CD4-positive, alpha-beta T cell treated with Interleukin-15 for 4 hours (primary cell): ENCODE results near the gene NFKBIE.

Experiments used
- DNase-seq: peaks from one replicate; pipeline ENCODE4 v3.0.0-alpha.2; 2020; ENCODE audit warnings: low spot score

The NFKBIE gene

GRCh38 chr6:44258325-44258863 lies 7.0 kb downstream of the NFKBIE start:
- DNase-seq: no peak

GRCh38 chr6:44257753-44258324 lies 7.5 kb downstream of the NFKBIE start:
- DNase-seq: no peak

GRCh38 chr6:44257025-44257752 lies 8.2 kb downstream of the NFKBIE start, which contains the start of gene SLC35B2:
Gene SLC35B2 (minus strand): TSS chr6:44257528. CDS start chr6:44257410, 118 bp downstream.
- peak; percentile 66 for DNase-seq

DNA sequence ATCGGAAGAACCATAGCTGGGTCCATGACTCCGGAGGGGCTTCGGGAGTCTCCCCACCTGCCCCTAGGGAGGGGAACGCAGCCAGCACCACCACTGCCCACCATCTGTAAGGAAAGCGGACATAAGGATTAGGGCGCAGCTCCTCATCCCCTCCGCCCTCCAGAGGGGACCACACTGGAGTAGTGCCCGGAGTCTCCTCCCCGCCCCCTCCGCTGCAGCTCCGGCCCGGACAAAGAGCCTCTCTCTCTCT lies 8.7 kb downstream of the NFKBIE start:
- DNase-seq: no peak

DNA sequence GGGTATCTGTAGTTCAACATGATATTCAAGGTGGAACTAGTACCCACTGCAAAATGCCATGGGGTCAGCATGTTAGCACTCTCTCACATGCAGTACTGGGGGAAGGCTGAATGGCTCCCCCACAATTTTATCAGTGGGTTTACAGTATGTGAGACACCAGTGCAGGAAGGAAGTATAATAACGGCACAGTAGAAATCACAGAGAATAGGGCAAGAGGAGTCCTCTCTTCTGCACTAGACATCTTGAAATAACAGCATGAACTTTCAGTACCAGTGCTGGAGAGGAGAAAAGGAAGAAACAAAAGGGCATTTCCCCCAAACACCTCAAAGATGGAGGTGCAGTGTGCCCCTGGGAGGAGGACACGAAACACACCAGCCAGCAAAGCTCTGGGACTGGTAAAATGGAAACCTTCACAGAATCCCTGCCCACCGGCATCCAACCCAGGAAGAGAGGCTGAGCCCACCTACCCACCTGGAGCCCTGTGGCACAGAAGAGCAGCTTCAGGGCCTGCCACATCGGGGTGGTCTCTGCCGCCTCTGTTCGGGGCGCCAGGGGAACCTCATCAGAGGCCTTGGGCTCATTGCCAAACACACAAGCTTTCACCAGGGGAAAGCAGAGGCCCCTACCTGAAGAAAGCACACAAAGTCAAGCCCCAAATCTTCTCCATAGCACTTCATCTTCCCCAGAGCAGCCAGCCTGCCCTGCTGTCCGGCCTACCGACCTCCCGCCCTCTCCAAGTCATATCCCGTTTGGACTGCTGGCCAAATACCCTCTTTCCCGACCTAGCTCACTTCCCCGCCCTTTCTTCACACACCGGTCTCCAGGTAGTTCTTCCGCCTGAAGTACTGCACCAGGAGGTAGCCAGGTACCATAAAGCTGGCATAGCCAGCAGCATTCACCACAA lies 9.2 kb downstream of the NFKBIE start:
- no peak for DNase-seq

DNA sequence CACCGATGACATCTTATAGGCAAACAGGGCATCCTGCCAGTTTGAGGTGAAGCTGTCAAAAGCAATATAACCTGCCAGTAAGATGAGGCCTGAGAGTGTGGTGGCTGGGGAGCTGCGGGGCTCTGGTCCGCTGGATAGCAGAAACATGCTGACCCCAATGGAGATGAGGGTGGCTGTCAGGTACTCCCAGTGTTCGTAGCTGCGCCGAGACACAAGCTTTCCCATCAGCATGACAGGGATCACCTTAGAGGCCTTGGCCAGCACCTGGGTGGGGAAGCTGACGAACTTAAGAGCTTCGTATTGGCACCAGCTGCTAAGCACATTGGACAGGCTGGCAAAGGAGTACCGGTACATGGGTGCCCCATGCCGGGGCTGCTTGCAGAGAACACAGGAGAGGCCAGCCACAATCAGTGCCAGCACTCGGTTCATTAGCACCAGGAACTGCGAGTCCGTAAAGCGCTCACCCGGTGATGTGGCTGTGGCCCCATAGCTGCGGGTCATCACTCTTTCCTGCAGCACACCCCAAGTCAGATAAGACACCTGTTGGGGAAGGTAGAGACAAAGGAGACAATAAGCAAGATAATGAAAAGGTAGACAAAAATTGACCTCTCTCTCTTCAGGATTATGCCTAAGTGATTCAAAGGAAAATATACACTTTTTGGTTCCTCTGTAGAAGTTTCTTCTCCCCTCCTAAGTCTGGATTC lies 10.1 kb downstream of the NFKBIE start:
- DNase-seq: no peak

DNA sequence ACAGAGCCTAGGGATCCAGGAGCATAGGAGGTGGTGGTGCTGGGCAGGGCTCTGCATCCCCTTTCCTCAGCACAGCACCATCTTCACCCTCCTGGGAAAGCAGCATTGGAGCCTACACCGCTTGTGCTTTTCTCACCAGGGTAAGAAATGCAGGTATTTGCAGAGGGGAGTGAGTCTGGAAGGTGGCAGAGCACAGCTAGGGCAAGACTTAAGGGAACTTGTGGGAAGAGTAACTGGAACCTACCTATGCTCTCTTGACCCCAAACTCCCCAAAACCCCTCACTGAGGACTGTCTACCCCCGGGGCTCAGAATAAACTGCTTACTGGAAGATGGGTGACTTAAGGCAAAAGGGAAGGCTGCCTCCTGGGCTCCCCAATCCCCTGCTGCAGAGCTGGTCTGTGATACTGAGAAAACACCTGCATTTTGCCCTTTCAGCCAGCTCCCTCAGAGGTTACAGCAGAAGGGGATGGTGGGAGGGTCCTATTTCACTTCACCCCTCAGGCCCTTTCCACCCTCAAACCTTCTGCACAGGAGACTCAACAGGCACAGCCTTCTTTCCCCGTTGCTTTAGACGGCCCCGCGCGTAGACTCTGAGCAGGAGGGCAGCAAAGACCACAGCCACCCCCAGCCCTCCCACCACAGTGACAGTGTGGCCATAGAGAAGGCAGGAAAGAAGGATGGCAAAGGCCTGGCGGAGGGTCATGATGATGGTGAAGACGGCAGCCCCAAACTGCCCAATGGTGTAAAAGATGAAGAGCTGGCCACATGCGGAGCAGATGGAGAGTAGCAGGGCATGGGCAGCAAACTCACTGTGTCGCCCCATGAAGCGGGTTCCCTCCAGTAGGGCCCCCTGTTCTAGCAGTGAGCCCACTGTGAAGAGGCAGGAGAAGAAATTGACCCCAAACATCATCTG lies 10.9 kb downstream of the NFKBIE start:
- no peak for DNase-seq

GRCh38 chr6:44253307-44254101 lies 11.8 kb downstream of the NFKBIE start:
- peak; percentile 60 for DNase-seq

DNA sequence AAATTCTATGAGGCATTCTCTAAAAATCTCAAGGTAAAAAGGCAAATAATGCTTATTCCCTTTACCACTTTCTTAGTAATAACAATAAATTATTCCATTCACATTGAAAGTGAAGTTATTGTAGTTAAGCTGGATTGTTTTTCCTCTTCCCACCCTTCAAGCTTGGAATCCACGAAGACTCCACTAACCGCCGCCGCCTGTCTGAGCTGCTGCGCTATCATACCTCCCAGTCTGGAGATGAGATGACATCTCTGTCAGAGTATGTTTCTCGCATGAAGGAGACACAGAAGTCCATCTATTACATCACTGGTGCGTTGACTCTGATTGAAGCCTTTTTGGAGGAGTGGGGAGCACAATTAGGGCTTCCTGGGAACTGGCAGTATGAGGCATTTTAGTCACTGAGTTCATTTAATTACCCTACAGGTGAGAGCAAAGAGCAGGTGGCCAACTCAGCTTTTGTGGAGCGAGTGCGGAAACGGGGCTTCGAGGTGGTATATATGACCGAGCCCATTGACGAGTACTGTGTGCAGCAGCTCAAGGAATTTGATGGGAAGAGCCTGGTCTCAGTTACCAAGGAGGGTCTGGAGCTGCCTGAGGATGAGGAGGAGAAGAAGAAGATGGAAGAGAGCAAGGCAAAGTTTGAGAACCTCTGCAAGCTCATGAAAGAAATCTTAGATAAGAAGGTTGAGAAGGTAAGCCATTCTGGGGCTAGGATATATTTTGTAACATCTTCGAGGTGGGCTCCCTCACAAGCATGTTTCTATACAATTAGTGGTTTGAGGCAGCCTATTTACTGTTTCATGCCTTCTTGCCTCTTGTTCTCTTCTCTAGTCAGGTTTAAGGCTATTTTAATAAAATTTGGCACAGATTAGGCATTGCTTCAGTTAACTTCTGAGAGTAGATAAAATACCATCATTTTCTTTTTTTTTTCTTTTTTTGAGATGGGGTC lies 13.5 kb downstream of the NFKBIE start:
- no peak for DNase-seq

GRCh38 chr6:44250718-44251123 lies 14.6 kb downstream of the NFKBIE start:
- no peak for DNase-seq

DNA sequence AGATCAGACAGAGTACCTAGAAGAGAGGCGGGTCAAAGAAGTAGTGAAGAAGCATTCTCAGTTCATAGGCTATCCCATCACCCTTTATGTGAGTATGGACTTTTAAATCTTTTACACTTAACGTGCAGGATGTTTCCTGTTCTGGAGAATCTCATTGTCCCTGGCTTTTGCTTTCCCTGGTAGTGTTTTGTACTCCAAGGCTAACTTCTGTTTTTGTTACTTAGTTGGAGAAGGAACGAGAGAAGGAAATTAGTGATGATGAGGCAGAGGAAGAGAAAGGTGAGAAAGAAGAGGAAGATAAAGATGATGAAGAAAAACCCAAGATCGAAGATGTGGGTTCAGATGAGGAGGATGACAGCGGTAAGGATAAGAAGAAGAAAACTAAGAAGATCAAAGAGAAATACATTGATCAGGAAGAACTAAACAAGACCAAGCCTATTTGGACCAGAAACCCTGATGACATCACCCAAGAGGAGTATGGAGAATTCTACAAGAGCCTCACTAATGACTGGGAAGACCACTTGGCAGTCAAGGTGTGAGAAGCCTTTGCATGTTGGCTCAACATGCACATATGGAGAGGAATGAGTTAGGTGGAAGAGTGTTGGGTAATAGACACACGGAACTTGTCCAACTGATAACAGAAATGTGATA lies 15.2 kb downstream of the NFKBIE start:
- no peak for DNase-seq

- DNase-seq: no peak
These were observed 16.1 kb downstream of the NFKBIE start for GRCh38 chr6:44249082-44249748.

DNA sequence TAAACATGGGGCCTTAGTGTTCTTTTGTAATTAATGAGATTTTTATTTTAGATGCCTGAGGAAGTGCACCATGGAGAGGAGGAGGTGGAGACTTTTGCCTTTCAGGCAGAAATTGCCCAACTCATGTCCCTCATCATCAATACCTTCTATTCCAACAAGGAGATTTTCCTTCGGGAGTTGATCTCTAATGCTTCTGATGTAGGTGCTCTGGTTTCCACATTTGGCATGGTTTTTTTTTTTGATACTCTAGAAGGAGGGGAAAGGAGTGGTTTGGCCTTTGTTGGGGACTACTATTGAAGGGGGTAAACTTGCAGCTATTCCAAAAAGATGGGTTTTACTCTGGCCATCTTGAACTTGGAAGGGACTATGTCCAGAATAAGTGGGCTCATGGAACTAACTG lies 16.8 kb downstream of the NFKBIE start:
- no peak for DNase-seq

DNA sequence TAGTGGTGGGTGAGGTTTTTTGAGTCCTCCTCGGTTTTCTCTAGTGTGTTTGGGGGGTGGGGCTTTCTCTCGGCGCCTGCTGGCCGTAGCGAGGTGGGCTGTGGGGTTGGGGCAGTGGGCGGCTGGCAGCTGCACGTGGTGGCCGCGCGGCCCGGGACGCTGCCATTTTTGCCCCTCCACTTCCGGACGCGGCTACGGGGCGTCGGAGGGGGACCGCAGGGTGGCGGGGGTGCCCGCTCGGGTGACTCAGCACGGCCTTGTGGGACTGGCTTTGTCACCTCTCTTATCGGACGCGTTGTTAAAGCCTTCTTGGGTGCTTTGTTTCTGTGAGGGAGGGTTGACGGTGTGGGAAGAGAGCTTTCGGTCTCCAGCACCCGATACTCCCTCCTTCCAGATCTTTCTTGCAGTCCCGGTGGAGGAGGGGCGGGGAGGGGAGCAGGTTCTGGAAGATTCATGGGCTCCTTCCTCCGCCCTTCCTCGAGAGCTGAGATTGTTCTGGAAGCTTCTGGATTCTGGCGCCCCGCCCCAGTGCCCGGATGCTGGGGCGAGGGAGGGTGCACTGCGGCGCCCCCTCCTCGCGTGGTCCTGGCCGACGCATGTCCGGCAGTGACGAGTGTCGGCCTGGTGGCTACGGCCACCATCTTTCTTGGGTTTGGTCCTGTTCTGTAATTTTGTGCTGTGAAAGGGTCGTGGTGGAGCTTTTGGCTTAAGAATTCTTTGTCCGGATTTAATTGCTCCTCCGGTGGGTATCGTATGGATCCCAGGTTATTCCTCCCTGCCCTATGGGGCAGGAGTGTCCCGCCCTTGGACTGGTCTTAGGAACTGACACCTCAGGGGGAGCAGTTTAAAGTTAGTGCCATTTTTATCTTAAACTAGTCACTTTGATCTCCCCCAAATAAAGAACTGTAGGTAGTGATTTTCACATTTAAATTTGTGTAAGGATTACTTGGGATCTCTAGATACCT lies 17.7 kb downstream of the NFKBIE start:
- DNase-seq: peak; percentile 92

- peak; percentile 98 for DNase-seq
These were observed 18.6 kb downstream of the NFKBIE start, which contains the start of gene HSP90AB1 for GRCh38 chr6:44246663-44247337. Gene HSP90AB1 (plus strand): TSS chr6:44247101. CDS start chr6:44248630, 1,529 bp downstream.
